ENCODE results near the gene ARSJ. TPM values are rescaled to one million over a fixed set of nuclear protein-coding genes. Genes with fewer than 3 reads are reported as not detected.

ARSJ gene
- 10 to 100 TPM in 4 of 6 donors, 1 to 10 TPM in 2; 5.4 to 29.3 (median 14.8) TPM for total RNA-seq

DNA sequence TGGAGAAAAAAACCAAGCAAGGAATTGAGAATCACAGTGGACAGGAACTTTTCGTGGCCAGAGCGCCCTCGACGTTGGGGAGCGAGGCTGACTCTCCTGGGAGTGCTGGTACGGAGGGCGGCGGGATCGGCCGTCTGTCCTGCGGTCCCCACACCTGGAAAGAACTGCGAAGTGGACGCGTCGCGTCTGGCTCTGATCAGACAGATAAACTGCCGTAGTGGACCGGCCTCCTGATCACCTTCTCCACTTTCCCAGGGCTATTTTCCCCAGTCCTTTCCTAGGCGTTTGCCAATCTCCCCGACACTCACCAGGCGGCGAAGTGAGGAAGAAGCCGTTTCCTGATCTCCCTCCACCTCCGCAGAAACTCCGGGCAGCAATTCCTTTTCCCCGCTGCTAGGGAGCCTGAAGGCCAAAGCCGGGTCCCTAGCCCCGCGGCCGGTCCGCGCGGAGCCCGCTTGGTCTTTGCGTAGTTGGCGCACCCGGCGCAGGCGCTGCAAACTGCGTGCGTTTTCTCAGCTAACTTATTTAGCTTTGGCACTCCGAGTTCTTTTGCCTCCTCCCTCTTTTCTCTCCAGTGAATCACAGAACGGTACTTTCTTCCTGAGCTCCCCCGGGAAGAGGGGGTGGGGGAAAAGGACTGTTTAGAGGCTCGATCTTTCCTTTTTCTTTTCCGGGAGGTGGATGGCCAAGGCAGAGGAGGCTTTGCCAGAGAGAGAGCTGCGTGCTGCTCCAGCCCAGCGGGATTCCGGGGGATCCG lies at the start of gene ARSJ:
Gene ARSJ, minus strand, starts transcription at position 500 of the 757 bp plus-strand sequence. CDS start 813 bp downstream, outside the sequence.
- TF ChIP-seq CTCF (IDR thresholded peaks at IDR 0.05): peak in 1 of 6 experiments; percentile 4
- peak in 1 of 2 donors; percentile 41 for TF ChIP-seq POLR2AphosphoS5 (IDR thresholded peaks at IDR 0.05)
- TF ChIP-seq POLR2A (IDR thresholded peaks at IDR 0.05): peak in 2 of 4 donors; percentile 55 to 58
- TF ChIP-seq EP300 (IDR thresholded peaks at IDR 0.05): no peak
- Histone ChIP-seq H3K4me1 (peaks cover 0 to 18% (median 8%) of the 10 kb centered on the region in 4 donors), H3K27ac (peak within 1 kb of the TSS; percentile 82 to 90 (median 88)), H3K9me3 (no peaks in the 10 kb centered on the region), H3K36me3 (no peaks in the 10 kb centered on the region), H3K27me3 (no peaks in the 10 kb centered on the region), H3K4me3 (peak within 1 kb of the TSS; percentile 40 to 71 (median 58))
- ATAC-seq (ENCODE audit: low FRiP score in 2 of 2) (peak; percentile 85 to 86), DNase-seq (peak; percentile 51 to 93)
- 2 to 4% methylated on average over 46 to 49 of the region's 50 CpGs for WGBS, 2 donors

DNA sequence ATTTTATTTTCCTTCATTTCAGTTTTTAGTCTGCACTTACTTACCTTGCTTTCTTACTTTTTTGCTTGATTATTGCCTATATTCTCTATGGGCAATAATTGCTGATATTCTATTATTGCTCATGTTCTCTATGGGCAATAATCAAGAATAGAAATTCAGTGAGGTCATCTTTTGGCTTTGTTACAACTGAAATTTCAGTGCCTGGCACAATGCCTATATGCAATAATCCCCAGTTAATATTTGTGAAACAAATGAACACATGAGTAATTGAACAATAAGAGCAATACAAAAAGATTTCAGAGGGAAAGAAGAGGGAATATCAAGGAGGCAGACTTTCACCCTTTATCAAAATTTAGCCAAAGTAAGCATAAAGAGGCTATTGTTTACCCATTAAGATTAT lies 48.6 kb upstream of the ARSJ start:
- DNase-seq (no peak), ATAC-seq (ENCODE audit: low FRiP score in 2 of 2) (no peak)
- H3K4me3 ChIP-seq: no peak overlapping the region
- no peaks in the 10 kb centered on the region for H3K9me3 ChIP-seq
- H3K27ac ChIP-seq: no peak overlapping the region
- no peaks in the 10 kb centered on the region for H3K4me1 ChIP-seq
- H3K36me3 ChIP-seq: no peaks in the 10 kb centered on the region
- TF ChIP-seq POLR2AphosphoS5 (IDR thresholded peaks at IDR 0.05): no peak
- no peaks in the 10 kb centered on the region for H3K27me3 ChIP-seq

- Histone ChIP-seq H3K4me3 (no peak overlapping the region), H3K9me3 (no peaks in the 10 kb centered on the region), H3K4me1 (no peaks in the 10 kb centered on the region), H3K27me3 (no peaks in the 10 kb centered on the region), H3K27ac (no peak overlapping the region), H3K36me3 (no peaks in the 10 kb centered on the region)
- DNase-seq (no peak), ATAC-seq (ENCODE audit: low FRiP score in 2 of 2) (no peak)
- TF ChIP-seq POLR2AphosphoS5 (IDR thresholded peaks at IDR 0.05) (no peak), POLR2A (IDR thresholded peaks at IDR 0.05) (no peak), CTCF (IDR thresholded peaks at IDR 0.05) (no peak), EP300 (IDR thresholded peaks at IDR 0.05) (no peak)
These were observed 48.1 kb upstream of the ARSJ start for GRCh38 chr4:114027596-114027995.

DNA sequence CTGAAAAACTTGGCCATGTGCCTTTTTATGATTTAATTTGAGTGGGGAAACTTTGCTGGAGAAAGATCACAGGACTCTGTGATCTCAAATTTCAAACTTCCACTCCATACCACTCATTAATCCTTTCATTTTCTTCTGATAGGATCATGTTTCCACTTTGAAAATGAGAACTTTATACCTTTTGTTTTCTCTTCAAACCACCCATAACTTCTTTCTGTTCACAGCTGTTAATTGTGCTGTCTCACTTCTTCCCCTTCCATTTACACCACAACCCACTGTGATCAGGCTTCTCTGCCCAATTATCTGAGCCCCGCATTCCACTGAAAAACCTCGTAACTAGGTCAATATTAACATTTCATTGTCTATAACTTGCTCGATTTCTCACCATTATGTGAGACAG lies 47.0 kb upstream of the ARSJ start:
- Histone ChIP-seq H3K9me3 (no peaks in the 10 kb centered on the region), H3K27me3 (no peaks in the 10 kb centered on the region), H3K4me3 (no peak overlapping the region), H3K36me3 (no peaks in the 10 kb centered on the region), H3K27ac (no peak overlapping the region), H3K4me1 (no peaks in the 10 kb centered on the region)
- WGBS, 2 donors: 62 to 72% methylated on average over 3 of the region's 3 CpGs
- TF ChIP-seq POLR2AphosphoS5 (IDR thresholded peaks at IDR 0.05): no peak
- no peak for ATAC-seq (ENCODE audit: low FRiP score in 2 of 2)
- DNase-seq: no peak

GRCh38 chr4:114025176-114025777 lies 45.8 kb upstream of the ARSJ start:
- no peaks in the 10 kb centered on the region for H3K4me1 ChIP-seq
- H3K9me3 ChIP-seq: no peaks in the 10 kb centered on the region
- DNase-seq: no peak
- TF ChIP-seq EP300 (IDR thresholded peaks at IDR 0.05): no peak
- TF ChIP-seq CTCF (IDR thresholded peaks at IDR 0.05): no peak
- no peak for TF ChIP-seq POLR2A (IDR thresholded peaks at IDR 0.05)
- TF ChIP-seq POLR2AphosphoS5 (IDR thresholded peaks at IDR 0.05): no peak
- ATAC-seq (ENCODE audit: low FRiP score in 2 of 2): no peak
- H3K27ac ChIP-seq: no peak overlapping the region
- H3K27me3 ChIP-seq: no peaks in the 10 kb centered on the region
- H3K4me3 ChIP-seq: no peak overlapping the region
- no peaks in the 10 kb centered on the region for H3K36me3 ChIP-seq
- WGBS, 2 donors: 72 to 89% methylated on average over 5 of the region's 5 CpGs
